Fibroblast of mammary gland (primary cell): ENCODE data around the gene IL17RB.

ENCODE experiments used
- DNase-seq: peaks from one replicate; pipeline ENCODE4 v3.0.0-alpha.2; 2010; ENCODE audit warnings: low read depth
- H3K4me3 ChIP-seq: 2 replicates; pipeline ENCODE4 v1.5.1; 2011; ENCODE audit warnings: low read depth, mild to moderate bottlenecking, low read length, moderate library complexity; ENCODE audit not compliant: control insufficient read depth
- TF ChIP-seq, protein P1 (sequence below): conservative IDR thresholded peaks from 2 replicates; pipeline ENCODE4 v1.5.1; 2011; ENCODE audit warnings: low read depth, low read length, inconsistent platforms; ENCODE audit not compliant: control insufficient read depth, insufficient read depth

Gene IL17RB

DNA sequence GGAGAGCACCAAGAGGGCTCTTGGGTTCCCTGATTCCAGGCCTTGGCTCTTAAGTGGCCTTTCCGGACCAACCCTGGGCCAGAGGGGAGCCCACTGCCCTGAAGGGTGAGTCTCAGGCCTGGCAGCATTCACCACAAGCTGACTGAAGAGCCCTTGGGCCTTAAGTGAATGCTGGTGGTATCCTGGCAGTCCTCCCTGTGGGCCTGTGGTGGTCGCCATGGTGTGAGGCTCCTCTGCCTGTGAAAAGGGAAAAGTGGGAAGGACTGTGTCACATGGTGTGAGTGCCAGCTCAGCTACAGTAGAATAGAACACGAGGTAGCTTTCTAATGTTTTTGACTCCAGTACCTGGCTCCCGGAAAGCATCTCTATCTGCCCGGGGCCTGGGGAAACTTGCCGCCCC lies 15.4 kb upstream of the IL17RB start:
- no peak for DNase-seq
- H3K4me3 ChIP-seq: no peak overlapping the region
- TF ChIP-seq, protein P1, sequence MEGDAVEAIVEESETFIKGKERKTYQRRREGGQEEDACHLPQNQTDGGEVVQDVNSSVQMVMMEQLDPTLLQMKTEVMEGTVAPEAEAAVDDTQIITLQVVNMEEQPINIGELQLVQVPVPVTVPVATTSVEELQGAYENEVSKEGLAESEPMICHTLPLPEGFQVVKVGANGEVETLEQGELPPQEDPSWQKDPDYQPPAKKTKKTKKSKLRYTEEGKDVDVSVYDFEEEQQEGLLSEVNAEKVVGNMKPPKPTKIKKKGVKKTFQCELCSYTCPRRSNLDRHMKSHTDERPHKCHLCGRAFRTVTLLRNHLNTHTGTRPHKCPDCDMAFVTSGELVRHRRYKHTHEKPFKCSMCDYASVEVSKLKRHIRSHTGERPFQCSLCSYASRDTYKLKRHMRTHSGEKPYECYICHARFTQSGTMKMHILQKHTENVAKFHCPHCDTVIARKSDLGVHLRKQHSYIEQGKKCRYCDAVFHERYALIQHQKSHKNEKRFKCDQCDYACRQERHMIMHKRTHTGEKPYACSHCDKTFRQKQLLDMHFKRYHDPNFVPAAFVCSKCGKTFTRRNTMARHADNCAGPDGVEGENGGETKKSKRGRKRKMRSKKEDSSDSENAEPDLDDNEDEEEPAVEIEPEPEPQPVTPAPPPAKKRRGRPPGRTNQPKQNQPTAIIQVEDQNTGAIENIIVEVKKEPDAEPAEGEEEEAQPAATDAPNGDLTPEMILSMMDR: no peak

DNA sequence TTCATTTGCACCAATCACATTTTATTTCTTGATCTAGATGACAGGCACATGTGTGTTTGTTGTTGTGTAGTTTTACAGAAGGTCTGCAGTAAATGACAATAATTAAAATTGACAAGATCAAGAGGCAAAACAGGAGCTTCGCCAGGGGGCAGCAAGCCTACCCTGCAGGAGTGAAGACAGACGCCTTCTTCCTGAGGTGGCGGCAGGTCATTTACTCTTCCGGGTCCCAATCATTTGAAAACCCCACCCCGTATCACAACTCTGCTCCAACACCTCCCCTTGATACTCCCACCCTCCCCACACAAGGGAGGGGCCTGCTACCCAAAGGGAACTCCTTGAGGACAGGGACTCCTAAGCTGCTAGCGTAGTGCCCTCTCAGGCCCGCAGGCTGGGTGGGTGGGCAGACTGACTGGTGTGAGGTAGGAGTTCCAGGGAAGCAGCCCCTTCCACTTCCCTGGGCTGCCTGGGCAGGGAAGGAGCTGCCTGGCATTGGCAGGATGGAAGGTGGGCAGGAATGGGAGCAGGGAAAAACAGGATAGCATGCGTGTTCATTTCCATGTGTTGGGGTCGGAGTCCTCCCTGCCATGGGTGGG lies 13.2 kb upstream of the IL17RB start:
- DNase-seq: no peak
- no peak overlapping the region for H3K4me3 ChIP-seq
- TF ChIP-seq, protein P1: no peak

DNA sequence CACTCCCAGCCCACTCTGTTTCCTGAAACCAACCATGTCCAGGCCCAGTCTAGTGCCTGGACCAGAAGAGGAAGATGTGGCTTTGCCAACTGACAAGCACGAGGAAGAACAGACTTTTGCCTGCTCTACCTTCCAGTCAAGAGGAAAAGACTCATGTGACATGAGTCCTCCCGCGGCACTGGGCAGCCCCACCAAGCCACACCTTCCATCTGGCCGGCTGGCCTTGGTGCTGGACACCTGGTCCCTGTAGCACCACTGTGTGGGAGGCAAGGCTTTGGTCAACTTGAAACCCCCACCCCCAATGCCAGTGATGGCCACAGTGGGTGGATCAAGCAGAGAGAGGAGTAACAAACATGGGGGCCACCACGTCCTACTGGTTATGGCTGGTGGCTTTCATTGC lies 12.7 kb upstream of the IL17RB start:
- no peak for DNase-seq
- H3K4me3 ChIP-seq: no peak overlapping the region
- TF ChIP-seq, protein P1: no peak

DNA sequence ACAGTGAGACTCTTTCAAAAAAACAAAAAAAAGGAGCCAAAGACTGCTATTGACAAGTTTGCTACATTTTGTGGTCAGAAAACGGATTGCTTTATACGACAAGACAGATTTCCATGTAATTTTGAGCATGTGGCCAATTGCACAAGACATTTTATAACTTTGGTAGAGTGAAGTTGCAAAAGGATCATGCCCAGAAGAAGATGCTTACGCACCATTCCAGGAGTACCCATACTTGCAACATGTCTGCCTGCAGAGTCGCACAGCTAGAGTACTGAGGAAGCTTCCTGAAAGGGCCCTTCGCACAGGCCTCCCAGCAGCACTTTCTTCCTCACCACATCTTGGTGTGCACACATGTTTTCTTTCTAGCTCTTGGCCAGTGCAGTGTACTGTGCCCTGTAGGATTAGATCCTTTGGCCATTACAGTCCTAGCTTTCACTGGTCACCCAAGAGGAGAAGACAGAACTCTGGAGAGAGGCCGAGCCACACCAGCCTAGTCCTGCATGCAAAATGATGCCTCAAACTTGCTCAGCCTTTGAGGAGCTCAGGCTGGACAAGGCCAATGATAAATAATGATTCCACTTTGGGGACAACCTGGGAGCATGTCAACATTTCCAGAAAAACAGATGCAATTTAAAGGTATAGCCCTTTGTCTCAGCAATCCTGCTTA lies 11.8 kb upstream of the IL17RB start:
- H3K4me3 ChIP-seq: no peak overlapping the region
- TF ChIP-seq, protein P1: no peak
- DNase-seq: no peak

DNA sequence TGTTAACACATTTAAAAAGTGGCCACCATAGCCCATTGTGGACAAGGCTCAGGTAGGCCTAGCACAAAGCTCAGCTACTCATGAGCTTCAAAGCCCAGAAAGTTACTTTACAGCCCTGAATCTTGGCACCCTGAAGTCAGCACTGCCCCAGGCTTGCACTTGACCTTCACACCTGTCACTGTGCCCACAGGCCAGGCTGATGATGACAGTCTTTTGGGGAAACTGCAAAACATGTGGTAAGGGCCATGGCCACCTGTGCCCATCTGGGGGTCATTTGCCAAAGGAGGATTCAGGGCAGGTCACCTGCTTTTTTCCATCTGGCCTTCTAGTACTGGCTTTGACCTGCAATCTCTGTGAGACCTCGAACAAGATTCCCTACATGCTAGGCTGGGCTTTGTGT lies 11.1 kb upstream of the IL17RB start:
- DNase-seq: no peak
- no peak overlapping the region for H3K4me3 ChIP-seq
- TF ChIP-seq, protein P1: no peak

DNA sequence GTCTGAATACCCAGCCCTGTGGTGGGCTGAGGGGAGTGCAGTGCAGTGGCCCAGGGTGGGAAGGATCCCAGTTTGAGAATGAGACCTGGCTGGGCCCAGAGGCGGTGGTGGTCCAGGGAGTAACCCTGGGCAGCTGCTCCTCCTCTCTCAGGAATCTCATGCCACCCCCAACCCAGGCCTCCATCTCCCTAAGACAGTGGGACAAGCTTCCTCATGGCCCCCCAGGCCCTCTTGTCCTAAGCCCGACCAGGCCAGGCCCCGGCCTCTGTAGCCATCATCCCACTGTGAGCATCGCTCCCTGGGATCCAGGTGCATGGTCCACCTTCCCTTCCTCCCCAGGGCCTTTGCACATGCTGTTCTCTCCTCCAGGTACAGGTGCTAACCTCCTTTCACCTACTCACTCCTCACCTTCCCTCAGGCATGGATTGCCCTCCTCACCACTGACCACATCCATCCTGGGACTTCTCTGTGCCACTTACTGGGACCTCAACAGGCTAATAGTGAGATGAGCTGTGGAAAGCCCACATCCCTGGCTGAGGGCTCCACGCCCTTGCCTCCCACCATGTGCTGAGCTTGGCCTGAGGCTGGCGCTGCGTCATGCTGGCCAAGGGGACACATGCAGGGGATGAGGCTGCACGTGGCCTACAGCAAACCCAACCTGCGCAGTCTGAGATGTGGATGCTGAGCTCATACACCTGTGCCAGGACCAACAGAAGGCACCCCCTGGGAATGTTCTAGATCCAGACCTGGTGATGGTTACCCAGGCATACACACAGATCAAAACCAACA lies 10.1 kb upstream of the IL17RB start:
- H3K4me3 ChIP-seq: no peak overlapping the region
- TF ChIP-seq, protein P1: no peak
- DNase-seq: no peak
